Measurements from ENCODE around the gene NR4A3. TPM values are rescaled to one million over a fixed set of nuclear protein-coding genes. Genes with fewer than 3 reads are reported as not detected.

The NR4A3 gene
- total RNA-seq, 2 donors from 2014 or later, result 38.6 to 92.1 TPM

DNA sequence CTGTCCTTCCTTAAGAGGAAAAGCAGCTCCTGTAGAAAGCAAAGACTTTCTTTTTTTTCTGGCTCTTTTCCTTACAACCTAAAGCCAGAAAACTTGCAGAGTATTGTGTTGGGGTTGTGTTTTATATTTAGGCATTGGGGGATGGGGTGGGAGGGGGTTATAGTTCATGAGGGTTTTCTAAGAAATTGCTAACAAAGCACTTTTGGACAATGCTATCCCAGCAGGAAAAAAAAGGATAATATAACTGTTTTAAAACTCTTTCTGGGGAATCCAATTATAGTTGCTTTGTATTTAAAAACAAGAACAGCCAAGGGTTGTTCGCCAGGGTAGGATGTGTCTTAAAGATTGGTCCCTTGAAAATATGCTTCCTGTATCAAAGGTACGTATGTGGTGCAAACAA lies 42.3 kb downstream of the NR4A3 start:
- DNase-seq (no peak), ATAC-seq (no peak)
- intact Hi-C loops (cut with DNase I), result no loop called here

DNA sequence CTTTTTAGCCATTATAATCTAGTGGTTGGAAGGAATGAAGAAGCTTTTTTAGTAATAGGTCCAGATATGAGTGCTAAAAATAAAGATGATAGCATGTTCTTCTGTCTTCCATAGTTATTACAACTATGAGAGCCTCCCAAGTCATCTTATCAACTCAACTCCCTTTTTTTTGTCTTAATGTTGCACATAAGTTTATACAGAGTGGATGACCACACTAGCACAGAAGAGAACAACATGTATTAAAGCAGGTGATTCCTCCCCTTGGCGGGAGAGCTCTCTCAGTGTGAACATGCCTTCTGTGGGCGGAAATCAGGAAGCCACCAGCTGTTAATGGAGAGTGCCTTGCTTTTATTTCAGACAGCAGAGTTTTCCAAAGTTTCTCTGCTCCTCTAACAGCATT lies 44.7 kb downstream of the NR4A3 start:
- ATAC-seq (peak in 1 of 2 donors; percentile 14), DNase-seq (no peak)
- intact Hi-C loops (cut with DNase I), result no loop called here

DNA sequence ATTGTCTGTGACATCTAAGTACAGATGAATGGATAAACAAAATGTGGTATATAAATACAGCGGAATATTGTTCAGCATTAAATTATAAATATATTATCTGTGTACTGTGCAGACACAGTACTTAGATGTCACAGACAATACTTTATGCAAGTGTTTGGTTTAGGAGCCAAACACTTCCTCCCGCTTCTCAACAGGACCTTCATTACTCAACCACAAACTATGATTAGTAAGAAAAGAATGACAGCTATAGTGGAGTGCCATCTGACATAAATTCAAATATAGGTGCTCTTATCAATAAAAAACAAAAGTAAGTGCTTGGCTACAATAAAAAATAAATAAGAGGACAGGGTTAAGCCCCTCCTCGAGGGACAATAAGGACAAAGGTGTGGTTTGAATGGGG lies 45.9 kb downstream of the NR4A3 start:
- intact Hi-C loops (cut with DNase I), result no loop called here
- ATAC-seq (no peak), DNase-seq (no peak)

DNA sequence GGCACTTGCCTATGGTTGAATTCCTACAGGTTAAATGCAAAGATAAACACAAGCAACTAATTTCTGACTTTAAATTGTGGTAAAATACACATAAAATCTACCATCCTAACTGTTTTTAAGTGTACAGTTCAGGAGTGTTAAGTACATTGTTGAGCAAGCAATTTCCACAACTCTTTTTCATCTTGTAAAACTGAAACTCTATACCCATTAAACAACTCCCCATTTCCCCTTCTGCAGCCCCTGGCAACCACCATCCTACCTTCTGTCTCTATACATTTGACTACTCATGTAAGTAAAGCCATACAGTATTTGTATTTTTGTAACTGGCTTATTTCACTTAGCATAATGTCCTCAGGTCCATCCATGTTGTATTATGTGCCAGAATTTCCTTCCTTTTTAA lies 46.3 kb downstream of the NR4A3 start:
- no peak for ATAC-seq

DNA sequence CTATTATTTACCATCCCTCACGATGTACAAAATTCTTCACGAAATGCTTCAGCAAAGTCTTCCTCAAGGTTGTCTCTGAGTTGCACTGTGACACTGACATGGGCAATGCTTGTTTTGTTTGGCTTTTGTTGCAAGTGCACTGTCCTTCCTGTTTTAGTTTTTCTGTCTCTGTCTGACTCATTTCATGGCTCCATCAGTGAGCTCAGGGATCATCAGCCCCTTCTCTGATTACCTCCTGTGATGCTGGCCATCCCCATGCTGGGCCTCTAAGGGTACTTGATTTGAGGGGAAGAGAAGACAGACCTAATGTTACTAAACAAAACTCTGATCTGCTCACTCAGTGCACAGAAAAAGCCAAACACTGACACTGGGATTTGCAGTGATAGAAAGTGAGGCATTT lies 47.2 kb downstream of the NR4A3 start:
- intact Hi-C loops (cut with DNase I), result no loop called here
- DNase-seq, result no peak
- ATAC-seq, result peak in 1 of 2 donors; percentile 3

More for the DNA sequence above, 46.3 kb downstream of the NR4A3 start:
- DNase-seq, result no peak
- intact Hi-C loops (cut with DNase I), result no loop called here

DNA sequence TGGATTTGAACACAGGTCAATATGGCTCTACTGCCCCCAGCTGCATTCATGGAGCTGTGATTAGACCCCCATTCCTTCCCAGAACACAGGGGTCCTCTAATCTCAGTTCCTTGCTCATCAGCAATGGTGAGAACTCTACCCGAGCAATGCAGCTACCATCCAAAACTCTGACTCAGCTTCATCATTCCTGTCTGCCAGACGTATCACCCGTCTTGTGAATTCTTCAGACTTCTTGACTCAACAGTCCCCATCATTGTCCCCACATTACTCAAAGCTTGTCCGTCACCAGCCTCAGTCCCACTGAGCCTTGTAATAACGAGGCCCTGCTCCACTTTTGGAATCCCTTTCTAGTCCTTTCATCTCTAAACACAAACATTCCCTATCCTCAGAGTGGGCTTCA lies 48.4 kb downstream of the NR4A3 start:
- intact Hi-C loops (cut with DNase I), result no loop called here
- DNase-seq (no peak), ATAC-seq (peak in 1 of 2 donors; percentile 5)

DNA sequence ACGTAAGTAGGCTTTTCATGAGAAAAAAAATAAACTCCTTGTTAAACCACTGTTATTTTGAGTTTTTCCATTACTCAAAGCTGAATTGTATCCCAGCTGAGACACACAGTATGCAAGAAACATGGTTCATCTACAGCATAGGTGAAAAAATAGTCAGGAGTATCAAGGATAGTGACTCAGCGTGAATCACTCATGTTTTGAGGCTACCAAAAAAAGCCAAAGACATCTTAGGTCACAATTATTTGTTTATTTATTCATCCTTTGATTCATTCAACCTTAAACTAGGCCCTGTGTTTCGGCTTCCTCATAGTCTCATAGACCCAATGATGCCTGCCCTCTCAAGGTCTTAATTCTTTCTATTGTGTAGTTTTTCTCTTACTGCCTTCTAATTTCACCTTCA lies 51.8 kb downstream of the NR4A3 start:
- DNase-seq (no peak), ATAC-seq (no peak)
- intact Hi-C loops (cut with DNase I), result no loop called here

DNA sequence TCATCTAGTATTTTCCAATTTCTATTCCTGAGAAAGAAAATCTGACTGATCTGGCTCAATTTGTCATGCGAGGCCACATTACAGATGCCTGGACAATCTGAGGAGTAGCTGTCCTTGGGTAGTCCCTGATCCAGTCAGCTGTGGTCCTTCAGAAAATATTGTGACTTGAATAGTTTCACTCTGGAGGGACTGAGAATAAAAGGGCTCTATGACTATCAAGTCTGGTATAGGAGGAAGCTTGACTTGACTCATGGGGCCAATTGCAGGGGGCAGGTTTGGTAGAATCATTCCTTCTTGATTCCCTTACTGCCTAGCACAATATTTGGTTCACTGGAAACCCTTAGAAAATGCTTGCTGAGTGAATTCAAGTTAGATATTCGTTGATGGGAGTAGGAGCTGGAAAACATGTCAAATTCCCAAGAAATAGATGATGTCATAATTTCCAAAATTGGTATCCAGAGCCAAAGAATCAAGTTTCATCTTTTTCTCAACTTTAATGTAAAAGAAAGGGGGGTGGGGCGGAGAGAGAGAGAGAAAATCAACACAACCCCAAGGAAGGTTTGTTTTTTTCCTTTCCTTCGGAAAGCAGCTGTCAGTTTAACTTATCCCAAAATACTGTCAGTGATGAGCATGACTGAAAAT lies 52.4 kb downstream of the NR4A3 start:
- intact Hi-C loops (cut with DNase I), result no loop called here
- DNase-seq (no peak), ATAC-seq (no peak)

DNA sequence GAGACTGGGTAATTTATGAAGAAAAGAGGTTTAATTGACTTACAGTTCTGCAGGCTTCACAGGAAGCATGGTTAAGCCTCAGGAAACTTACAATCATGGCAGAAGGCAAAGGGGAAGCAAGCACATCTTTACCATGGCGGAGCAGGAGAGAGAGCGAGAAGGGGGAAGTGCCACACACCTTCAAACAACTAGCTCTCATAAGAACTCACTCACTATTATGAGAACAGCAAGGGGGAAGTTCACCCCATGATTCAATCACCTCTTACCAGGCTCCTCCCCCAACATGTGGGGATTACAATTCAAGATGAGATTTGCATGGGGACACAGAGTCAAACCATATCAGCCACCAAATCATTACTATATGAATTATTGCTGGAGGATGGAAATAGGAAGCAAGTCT lies 54.5 kb downstream of the NR4A3 start:
- intact Hi-C loops (cut with DNase I), result no loop called here
- DNase-seq (no peak), ATAC-seq (no peak)

DNA sequence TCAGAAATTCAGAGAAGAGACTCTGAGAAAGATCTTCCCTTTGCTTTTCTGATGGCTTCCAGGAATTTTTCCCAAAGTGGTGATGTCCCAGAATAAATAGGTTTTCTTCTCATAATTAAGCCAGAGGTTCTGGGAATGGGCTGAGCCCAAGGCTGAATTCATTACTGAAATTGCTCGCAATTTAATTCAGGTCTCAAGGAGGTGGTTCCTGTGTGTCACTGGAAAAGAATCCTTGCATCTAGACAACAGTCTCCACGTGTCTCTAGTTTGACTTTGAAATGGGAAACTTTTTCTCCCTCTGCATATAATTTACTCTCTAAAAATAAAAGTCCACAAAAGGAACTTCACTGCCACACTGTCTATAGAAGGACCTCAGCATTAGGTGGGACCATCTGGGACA lies 57.0 kb downstream of the NR4A3 start:
- intact Hi-C loops (cut with DNase I), result no loop called here
- ATAC-seq (no peak), DNase-seq (no peak)

DNA sequence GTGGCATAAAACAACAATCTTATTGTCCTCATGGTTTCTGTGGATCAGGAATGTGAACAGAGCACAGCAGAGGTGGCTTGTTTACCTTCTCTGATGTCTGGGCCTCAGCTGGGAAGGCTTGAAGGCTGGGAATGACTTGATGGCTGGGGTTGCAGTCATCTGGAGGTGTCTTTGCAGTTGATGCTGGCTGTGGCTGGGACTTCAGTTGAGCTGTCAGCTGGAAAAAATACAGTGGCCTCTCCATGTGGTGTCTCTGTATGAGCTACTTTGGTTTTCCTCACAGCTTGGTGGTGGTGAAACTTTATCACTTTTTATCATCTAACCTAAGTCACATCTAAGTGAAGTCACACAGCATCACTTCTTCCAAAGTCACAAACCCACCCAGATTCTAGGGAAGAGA lies 60.1 kb downstream of the NR4A3 start:
- no peak for DNase-seq
- intact Hi-C loops (cut with DNase I), result no loop called here
- ATAC-seq, result no peak

DNA sequence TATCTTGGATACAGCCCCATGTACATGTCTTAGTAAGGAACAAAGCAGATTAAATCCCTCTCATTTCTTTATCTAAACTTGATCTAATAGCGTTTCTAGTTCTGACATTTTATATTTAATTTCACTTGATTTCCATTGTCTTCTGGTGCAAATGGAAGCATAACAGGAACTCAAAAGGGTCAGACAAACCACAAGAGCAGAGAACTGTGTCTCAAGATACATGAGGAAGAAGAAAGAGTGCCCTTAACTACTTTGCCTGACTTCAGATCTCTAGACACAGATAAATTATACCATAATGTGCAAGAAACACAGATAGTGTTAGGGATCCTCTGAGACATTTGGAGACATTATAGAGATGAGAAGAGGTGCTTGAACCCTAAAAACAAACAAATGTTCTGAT lies 64.1 kb downstream of the NR4A3 start:
- intact Hi-C loops (cut with DNase I), result no loop called here
- DNase-seq (no peak), ATAC-seq (no peak)

DNA sequence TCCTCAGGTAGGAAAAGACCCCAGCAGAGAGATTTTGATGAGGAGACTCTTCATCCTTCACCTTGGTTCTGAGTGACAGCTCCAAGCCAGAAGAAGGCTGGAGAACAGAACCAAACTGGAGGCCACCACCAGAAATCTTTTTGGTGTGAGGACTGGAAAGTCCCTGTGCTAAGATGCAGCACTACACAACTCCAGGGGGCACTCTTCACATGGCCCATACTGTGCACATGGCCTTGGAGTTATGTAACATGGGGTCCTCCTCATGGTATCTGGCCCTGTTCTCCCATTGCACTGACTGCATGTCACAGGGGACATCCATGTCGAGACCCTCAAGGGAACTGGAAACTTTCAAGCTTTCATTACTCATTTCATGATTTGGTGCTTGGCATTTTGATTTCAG lies 67.4 kb downstream of the NR4A3 start:
- no peak for ATAC-seq

DNA sequence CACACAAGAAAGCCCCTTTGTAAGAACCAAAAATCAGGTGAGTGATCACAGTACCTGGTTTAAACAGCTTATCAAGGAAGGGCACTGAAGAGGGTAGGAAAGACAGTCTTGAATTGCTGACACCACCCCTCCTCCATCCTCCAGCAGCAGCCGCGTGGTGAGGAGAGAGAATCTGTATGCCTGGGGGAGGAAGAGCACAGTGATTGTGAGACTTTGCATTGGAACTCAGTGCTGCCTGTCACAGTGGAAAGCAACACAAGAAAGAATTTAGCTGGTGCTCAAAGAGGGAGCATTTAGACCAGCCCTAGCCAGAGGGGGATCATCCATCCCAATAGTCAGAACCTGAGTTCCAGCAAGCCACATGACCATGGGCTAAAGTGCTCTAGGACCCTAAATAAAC lies 73.1 kb downstream of the NR4A3 start:
- ATAC-seq (no peak), DNase-seq (no peak)
- intact Hi-C loops (cut with DNase I), result no loop called here

More for the DNA sequence above, 67.4 kb downstream of the NR4A3 start:
- intact Hi-C loops (cut with DNase I), result no loop called here
- DNase-seq, result no peak

DNA sequence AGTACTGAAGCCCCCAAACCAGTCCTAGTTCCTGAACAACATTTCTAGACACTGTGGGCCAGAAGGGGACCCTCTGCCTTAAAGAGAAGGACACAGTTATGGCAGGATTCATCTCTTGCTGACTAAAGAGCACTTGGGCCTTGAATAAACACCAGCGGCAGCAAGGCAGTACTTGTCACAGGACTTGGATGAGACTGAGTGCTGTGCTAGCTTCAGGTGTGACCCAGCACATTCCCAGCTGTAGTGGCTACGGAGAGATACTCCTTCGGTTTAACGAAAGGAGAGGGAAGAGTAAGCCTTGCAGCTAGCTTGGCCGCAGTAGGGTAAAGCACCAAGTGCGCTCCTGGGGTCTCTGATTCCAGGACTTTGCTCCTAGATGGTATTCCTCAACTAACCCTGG lies 73.8 kb downstream of the NR4A3 start:
- ATAC-seq (no peak), DNase-seq (no peak)
- intact Hi-C loops (cut with DNase I), result no loop called here

DNA sequence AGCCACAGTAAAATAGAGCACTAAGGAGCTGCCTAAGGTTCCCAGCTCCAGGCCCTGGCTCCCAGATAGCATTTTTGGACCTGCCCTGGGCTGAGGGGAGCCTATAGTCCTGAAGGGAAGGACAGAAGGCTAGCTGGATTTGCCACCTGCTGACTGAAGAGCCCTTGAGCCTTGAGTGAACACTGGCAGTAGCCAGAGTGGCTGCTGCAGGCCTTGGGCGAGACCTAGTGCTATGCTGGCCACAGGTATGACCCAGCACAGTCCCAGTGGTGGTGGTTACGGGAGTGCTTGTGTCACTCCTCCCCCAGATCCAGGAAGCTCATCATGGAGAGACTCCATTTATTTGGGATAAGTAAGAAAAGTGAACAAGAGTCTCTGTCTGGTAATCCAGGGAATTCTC lies 74.4 kb downstream of the NR4A3 start:
- intact Hi-C loops (cut with DNase I), result no loop called here
- DNase-seq, result no peak
- ATAC-seq, result no peak

DNA sequence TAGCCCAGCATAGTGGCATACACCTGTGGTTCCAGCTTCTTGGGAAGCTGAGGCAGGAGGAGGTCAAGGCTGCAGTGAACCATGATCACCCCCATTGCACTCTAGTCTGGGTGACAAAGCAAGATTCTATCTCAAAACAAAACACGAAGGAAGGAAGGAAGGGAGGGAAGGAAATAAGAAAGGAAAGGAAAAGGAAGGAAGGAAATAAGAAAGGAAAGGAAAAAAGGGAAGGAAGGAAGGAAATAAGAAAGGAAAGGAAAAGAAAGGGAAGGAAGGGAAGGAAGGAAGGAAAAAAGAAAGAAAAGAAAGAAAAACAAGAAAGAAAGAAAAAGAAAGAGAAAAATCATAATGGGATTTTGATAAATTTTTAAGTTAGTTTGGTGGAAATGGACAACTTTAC lies 81.7 kb downstream of the NR4A3 start:
- intact Hi-C loops (cut with DNase I), result no loop called here
- no peak for ATAC-seq
- DNase-seq, result no peak

DNA sequence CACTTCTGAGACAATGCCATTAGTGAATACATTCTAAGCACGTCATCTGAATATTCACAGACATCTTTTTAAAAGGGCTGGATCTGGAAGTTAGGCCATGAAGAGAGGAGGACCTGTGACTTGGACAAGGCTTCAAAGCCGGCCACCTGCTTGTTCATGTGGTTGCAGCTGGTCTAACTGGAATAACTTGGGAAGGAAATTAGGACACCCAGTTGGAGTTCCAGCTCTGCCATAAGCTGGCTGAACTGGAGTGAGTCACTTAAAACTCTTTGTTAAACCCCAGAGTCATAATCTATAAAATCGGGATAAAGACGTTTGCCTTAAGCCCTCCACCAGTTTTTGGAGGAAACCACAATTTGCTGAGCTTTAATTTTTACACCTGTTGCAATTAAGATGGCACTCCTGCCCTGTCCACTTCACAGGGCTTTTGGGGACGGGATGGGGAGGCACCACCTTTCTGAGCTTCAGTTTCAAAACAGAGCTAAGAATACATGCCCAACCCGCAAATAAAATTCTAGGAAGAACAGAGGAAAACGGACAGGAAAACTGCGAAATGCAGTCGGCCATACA lies 84.2 kb downstream of the NR4A3 start:
- DNase-seq (no peak), ATAC-seq (no peak)
- intact Hi-C loops (cut with DNase I), result loop anchor here in 1 of 2 donors (5.0 kb wide), 1 partner anchor 559 kb away; no protein-coding TSS in a partner anchor

DNA sequence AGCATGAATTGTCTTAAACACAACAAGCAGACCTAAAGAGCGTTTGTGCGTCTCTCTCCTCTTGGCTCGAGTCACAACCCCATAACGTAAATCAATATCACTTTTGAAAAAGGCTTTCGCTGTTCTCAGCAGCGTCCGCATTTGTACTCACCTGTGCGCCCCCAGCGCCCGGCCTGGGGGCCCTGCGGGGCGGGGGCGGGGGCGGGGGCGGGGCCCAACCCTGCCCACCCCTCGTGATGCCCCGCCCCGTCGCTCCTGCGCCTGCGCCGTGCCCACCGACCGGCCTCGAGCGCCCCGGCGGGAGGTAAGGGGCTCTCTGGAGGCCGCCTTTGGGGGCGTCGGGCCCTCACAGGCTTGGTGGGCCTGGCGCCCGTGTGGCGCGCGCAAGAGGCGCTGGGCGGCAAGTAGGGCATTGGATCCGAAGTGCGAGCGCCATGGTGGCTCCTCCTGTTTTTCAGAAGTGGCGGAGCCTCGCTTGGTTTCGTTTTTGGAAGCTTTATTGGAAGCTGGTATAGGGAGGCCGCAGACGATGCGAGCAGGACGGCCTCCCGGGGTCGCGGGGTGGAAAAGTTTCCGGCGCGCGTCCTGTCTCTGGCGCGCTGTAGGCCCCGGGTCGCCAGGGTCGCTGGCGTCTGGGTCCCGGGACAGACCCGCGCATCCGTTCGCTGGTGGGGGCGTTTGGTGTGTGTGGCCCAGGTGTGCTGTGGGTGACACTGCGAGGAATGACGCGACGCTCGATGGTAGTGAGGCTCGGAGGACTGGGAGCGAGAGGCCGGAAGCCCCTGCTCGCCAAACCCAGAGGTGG lies 84.9 kb downstream of the NR4A3 start, which contains the start of gene STX17:
Gene STX17, plus strand, starts transcription at position 252 of the 805 bp plus-strand sequence. CDS start 8,586 bp downstream, outside the sequence.
- ATAC-seq, result peak; percentile 98

DNA sequence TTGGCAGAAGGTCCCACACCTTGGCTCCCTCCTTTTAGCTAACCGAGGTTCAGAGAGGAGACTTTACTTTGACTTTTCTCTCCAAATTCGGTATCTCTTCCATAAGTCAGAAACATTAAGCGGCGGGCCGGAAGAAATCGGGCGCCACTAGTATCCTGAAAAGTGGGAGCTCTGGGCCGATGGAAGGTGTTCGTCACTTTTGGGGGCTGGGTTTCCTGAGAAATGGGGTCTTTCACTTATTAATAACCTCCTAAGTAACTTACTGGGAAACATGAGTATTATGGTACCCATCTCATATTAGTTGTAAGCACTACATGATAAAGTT lies 85.5 kb downstream of the NR4A3 start:
- intact Hi-C loops (cut with DNase I), result loop anchor here in 1 of 2 donors (5.0 kb wide), 1 partner anchor 560 kb away; no protein-coding TSS in a partner anchor
- no peak for ATAC-seq
- DNase-seq, result no peak

More for the DNA sequence above, 84.9 kb downstream of the NR4A3 start, which contains the start of gene STX17:
- intact Hi-C loops (cut with DNase I), result loop anchor here in 1 of 2 donors (5.0 kb wide), 1 partner anchor 559 kb away; no protein-coding TSS in a partner anchor
- DNase-seq, result peak; percentile 79
